ENCODE data around the gene NEK3.
"Not testable (repeated sequence)": the region's sequence is repeated elsewhere in the genome, so short reads cannot be mapped to it uniquely, and the experiment has no call there.

NEK3 gene

GRCh38 chr13:52165411-52165810 lies 6.0 kb upstream of the NEK3 start:
- no peak for TF ChIP-seq CTCF (IDR thresholded peaks at IDR 0.05; ENCODE audit: borderline replicate concordance, insufficient read depth, low read depth, low read length)
- no peak overlapping the region for H3K4me3 ChIP-seq (ENCODE audit: low read depth, low read length)

- H3K4me3 ChIP-seq (ENCODE audit: low read depth, low read length), result no peak overlapping the region
- no peak for TF ChIP-seq CTCF (IDR thresholded peaks at IDR 0.05; ENCODE audit: borderline replicate concordance, insufficient read depth, low read depth, low read length)
Measured at GRCh38 chr13:52164989-52165388, 5.6 kb upstream of the NEK3 start.

GRCh38 chr13:52163878-52164277 lies 4.5 kb upstream of the NEK3 start:
- not testable (repeated sequence) for H3K4me3 ChIP-seq (ENCODE audit: low read depth, low read length)

- no peak for TF ChIP-seq CTCF (IDR thresholded peaks at IDR 0.05; ENCODE audit: borderline replicate concordance, insufficient read depth, low read depth, low read length)
- H3K4me3 ChIP-seq (ENCODE audit: low read depth, low read length), result no peak overlapping the region
Measured at GRCh38 chr13:52162279-52163101, 3.1 kb upstream of the NEK3 start.

- no peak for TF ChIP-seq CTCF (IDR thresholded peaks at IDR 0.05; ENCODE audit: borderline replicate concordance, insufficient read depth, low read depth, low read length)
- no peak overlapping the region for H3K4me3 ChIP-seq (ENCODE audit: low read depth, low read length)
Measured at GRCh38 chr13:52161181-52161646, 1.8 kb upstream of the NEK3 start.

GRCh38 chr13:52160506-52160905 lies 1.1 kb upstream of the NEK3 start:
- no peak for TF ChIP-seq CTCF (IDR thresholded peaks at IDR 0.05; ENCODE audit: borderline replicate concordance, insufficient read depth, low read depth, low read length)
- no peak overlapping the region for H3K4me3 ChIP-seq (ENCODE audit: low read depth, low read length)

GRCh38 chr13:52160053-52160452 lies 656 bp upstream of the NEK3 start:
- no peak for TF ChIP-seq CTCF (IDR thresholded peaks at IDR 0.05; ENCODE audit: borderline replicate concordance, insufficient read depth, low read depth, low read length)
- H3K4me3 ChIP-seq (ENCODE audit: low read depth, low read length), result no peak overlapping the region

All from GM12875 (cell line).